Measurements from ENCODE around the gene LRMDA.

LRMDA gene

DNA sequence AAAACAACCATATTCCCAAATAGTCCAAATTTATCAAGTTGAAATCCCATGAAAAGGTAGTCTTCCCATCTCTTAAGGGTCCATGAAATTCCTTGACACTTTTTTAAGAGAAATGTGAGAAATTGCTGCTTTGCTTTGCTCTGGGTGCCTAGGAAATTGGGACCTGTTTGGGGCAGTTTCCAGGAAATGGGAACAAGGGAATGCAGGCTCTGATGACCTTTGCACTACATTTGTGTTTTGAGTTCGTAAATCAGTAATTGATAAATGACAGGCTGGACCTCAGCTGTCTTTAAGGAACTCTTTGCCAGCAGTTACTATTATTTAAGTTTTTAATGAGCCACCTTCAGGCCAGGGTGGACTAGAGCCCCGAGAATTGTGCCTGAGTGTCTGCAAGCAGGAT is 203.5 kb downstream of the LRMDA start:
- DNase-seq (ENCODE audit: low read depth in 2 of 2, low spot score in 1 of 2), result no peak

DNA sequence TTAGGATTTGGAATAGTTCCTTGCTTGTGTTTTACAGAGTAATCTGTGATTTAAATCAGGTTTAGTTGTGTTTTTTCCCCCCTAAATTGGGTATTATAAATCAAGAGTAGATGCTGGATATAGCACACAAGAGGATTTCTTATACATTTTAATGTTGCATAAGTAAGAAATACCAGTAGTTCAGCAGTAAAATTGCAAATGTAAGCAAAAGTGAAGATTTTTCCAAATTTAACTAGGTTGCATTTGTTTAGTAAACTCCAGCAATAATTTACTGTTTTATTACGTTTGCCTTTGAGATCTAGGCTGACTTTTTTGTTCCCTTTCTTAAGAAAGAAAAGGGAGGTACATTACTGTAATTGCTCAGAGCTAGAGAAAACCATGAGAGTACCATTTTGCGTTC is 207.3 kb downstream of the LRMDA start:
- DNase-seq (ENCODE audit: low read depth in 2 of 2, low spot score in 1 of 2), result no peak

DNA sequence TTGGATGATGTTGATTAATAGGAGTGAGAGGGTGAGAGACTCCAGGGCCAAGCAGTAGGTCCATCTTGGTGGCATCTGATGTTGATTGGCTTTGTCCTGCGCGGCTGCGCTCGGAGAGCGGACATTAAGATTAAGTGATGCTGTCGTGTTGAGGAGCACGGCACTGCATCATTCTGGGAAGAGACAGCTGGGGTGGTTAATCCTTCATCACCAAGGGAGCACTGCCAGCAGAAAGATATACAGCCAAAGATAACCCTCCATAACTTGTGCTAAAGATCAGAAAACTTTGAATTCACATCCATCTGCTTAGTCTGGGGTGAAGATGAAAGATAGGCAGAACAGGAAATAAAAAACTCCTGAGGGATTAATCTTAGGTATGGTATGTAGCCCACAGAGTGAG is 208.3 kb downstream of the LRMDA start:
- no peak for DNase-seq (ENCODE audit: low read depth in 2 of 2, low spot score in 1 of 2)

DNA sequence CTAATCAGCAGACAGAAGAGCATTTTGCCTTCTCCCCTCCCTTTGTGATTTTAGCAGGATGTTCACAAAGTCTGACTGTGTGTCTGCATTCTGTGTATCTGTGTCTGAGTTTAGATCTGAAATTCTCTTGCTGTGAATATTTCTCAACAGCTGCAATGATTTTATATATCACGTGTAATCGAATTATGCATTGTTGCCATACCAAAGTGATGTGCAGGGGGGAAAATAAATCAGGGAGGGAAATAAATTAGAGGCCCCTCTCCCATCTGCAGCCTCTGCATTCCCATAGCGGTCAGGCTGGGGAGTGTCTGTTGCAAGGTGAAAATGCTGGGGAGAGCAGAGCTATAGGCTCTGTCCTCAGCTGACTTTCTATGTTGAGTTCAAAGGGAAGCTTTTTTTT is 209.0 kb downstream of the LRMDA start:
- DNase-seq (ENCODE audit: low read depth in 2 of 2, low spot score in 1 of 2), result no peak

DNA sequence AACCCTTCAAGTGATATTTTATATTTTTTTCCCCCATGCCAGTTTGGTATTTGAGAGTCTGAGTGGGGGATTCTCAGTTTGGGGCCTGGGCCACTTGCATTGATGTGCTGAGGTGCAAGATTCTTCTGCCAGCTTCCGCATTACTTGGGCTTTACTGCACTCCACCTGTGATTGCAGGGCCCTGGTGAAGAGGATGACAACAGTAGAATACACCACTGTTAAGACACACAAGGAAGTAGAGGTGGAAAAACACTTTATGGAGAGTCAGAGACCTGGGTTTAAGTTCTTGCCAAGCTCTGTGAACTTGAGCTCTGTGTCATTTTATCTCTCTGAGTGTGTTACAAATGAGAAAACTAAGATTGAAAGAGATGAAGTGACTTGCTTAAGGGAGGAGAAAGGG is 209.4 kb downstream of the LRMDA start:
- DNase-seq (ENCODE audit: low read depth in 2 of 2, low spot score in 1 of 2), result no peak

DNA sequence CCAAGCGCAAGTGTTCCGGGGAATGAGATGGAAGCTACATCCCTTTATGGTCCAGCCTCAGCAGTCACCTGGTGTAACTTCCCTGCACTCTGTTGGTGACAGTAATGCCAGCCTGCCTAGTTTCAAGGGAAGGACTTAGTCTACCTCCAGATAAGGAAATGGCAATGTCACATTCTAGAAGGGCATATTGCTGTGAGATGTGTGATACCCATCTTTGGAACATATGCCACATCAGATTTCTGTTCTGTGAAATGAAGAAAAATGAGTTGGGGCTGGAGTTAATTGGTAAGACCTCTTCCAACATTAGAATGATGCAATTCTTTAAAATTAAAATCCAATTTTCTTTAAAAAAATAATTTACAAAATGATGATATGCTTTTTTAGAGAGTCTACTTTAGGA is 212.0 kb downstream of the LRMDA start:
- DNase-seq (ENCODE audit: low read depth in 2 of 2, low spot score in 1 of 2), result no peak

DNA sequence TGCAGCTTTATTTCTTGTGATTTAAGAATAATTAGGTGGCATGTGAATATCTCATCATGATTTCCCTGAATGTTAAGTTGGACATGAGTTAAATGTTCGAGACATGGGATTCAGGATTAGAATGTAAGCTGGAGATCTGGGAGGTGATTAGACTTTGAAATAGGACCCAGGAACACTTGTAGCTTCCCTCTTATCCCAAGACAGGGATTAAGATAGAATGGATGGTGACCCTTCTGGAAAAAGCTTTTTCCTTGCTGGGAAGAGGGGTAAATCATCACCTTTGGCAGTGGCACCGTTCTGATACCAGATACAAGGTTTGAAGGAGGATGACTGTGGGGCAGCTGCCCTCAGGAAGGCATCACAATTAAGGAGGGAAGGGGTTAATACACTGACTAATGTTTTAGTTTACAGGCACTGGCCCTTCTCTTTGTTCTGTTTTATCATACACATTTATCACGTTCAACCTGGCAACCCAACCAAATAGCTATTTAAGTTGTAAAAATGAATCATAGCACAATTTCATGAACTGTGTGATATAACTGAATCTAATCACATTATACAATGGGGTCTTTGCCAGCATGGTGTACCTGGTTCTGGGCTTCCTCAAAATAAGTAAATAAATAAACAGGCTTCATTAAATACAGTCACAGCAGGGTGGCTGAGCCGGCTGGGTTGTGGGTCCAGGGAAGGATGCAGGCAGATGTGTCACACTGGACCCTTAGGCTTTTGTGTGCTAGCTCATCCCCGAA is 212.7 kb downstream of the LRMDA start:
- DNase-seq (ENCODE audit: low read depth in 2 of 2, low spot score in 1 of 2), result no peak

DNA sequence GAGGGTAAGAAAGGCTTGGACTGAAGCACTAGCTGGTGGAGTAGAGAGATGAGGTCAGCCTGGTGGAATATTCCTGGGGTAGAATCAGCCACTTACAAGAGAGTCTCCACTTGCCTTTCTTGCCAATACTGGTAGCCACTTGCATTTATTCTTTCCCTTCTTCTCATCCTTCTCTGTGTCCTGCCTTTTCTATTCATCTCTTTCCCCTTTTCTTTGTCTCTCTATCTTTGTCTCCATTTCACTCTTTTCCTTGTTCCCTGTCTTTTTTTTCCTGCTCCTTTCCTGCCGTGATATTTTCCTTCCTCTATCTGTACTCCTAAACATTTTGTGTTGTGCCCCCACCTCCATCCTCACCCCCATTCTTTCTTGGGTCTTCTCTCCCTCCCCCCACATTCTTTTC is 214.3 kb downstream of the LRMDA start:
- no peak for DNase-seq (ENCODE audit: low read depth in 2 of 2, low spot score in 1 of 2)

DNA sequence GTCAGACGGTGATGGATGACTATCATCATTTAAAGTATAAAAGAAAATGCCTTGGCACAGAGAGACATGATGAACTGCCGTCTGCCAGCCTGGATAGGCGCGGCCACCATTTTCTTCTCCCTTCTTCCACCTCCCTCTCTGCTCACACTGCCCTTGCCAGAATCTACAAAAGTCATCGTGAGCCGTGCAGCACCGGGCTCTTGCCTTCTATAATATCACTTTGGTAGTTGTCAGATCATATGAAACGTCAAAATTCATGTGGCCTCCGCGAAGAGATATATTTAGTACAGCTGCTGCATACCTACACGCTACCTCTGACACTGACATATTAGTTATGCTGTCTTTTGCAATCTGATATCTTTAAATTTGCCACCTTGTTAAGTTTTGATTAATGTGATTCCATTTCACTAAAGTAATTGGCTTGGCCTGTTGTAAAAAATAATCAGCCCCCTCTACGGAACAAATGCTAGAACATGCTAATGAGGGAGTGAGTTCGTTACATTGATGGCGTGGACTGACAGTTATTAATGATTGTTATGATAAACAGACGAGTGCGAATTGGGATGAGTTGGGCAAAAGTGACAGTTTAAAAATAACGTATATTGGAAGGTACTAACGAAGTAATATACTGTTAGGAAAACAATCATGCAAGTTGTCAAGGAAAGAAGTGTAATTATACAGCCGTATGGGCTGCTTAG is 214.9 kb downstream of the LRMDA start:
- DNase-seq (ENCODE audit: low read depth in 2 of 2, low spot score in 1 of 2), result no peak

DNA sequence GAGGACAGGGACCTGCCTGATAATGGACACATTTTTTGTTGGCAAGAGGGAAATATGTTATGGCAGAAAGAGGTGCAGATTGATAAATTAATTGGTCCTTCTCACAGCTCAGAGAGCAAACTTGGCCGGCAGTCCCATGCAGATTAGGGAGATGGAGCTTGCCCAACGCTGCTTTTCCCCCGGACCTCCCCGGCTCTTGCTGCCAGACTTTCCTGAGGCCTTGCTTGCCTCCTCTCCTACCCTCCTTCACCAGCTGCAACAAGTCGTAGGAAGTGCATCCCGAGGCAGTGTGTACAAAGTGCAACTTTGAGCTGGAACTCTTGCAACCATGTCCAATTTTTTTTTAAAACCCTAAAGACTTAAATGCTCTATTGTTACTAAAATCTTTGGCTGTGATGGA is 215.5 kb downstream of the LRMDA start:
- DNase-seq (ENCODE audit: low read depth in 2 of 2, low spot score in 1 of 2), result no peak

DNA sequence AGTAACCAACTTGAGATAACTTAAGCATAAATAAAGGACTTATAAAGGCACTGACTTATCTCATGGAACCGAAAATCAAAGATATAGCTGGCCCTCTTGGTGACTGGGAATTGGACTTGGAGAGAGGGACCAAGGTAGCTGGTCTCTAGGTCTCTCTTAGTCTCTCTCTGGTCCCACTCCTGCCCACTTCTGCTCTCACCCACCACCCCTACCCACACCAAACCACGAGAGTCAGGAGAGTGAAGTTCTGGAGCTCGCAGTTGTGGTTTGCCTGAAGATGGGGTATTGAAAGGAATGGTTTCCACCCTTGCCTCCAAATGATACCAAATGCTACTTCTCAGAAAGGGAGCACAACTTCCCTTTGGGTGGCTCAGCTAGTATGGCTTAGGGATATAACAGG is 216.3 kb downstream of the LRMDA start:
- no peak for DNase-seq (ENCODE audit: low read depth in 2 of 2, low spot score in 1 of 2)

DNA sequence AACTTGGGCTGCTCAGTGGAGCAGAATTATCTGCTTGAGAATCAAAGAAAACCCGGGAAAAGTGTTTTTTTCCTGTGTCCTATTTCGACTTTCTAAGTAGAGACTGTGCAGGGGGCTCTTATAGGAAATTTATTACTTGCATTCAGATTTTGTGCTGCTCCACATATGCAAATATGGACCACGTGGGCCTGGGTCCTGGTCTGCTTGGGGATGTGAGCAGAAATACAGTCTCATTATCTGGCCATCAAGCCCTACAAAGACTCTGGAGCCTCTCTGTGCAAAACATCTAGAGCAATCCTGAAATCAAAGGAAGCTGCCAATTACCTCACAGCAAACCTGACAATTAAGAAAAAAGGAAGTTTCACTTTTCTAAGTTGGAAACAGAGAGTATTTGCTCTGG is 216.9 kb downstream of the LRMDA start:
- DNase-seq (ENCODE audit: low read depth in 2 of 2, low spot score in 1 of 2), result no peak

DNA sequence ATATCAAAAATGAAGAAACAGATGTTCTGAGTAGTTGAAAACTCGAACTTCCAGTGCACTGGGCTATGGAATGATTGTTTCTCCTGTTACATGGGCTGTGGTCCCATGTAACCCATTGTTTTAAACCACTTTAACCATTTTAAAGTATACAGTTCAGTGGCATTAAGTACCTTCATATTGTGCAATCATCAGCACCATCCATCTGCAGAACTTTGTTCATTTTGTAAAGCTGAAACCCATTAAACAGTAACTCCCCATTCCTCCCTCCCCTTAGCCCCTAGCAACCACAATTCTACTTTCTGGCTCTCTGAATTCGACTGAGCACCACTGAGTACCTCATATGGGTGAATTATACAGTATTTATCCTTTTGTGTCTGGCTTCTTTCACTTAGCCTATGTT is 217.4 kb downstream of the LRMDA start:
- no peak for DNase-seq (ENCODE audit: low read depth in 2 of 2, low spot score in 1 of 2)

DNA sequence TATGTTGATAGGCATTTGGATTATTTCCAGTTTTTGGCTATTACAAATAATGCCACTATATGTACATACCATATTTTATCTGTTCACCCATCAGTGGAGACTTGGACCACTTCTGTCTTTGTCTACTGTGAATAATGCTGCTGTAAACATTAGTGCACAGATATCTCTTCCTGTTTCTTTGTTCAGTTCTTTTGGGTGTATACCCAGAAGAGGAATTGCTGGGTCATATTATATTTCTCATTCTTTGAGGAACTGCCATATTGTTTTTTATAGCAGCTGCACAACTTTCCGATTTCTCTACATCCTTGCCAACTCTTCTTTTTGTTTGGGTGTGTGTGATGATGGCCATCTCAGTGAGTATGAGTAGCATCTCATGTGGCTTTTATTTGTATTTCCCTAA is 218.0 kb downstream of the LRMDA start:
- DNase-seq (ENCODE audit: low read depth in 2 of 2, low spot score in 1 of 2), result no peak

DNA sequence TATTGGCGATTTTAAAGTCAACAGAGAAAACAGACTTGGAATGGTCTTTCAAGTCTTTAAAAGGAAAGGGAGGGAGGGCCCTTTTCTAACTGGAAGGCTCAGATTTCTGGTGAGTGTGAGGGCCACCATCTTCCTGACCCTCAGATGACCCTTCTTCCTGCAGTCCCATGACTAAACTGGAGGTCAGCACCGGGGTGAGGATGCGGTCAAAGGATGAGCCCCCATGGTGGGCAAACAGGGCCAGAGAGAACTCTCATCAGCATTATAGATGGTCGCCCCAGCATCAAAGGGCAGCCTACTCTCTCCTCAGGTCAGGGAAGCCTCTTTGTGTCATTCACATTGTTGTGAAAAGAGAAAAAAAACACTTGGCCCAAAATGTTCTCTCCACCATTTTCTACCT is 219.2 kb downstream of the LRMDA start:
- no peak for DNase-seq (ENCODE audit: low read depth in 2 of 2, low spot score in 1 of 2)

DNA sequence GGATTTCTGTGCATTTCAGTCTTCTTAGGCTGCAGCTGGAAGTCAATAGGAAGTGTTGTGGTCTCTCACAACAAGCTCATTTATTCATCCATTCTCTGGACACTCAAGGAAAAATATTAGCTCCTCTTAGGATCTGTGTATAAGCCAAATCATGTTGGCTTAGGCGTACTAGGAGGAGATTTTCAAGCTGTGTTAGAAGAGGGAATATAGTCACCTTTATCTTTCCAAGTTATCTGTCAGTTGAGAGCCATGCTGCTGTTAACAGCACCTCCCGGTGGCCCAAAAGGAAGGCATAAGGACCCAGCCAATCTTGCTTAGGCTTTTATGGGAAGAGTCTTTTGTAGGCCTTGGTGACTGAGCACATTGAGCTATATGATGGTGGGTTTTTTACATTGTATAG is 220.0 kb downstream of the LRMDA start:
- no peak for DNase-seq (ENCODE audit: low read depth in 2 of 2, low spot score in 1 of 2)

DNA sequence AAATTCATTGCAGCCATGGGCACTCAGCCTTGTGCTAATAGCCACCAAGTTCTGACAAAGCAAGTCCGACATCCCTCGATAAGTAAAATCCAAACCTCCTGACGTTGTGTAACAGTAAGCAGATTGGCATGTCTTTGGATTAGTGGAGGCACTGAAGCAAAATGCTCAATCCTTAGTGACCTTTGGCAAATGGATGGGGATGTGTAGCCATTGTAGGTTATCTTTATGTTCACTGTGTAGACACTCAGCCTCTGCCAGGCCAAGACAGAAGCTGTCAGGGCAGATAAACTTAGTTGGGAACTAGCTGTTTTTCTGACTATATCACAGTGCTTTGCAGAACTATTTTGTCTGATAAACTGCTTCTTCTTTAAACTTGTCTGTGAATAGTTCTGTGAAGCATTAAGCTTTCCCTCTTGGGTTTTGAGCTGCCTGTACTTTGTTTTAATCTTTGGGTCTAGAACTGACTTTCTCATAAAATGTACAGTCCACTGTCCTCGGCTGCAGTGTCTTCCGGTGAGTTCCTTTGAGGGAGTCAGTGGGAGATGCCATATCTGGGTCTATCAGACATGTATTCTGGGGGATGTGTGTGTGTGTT is 220.8 kb downstream of the LRMDA start:
- DNase-seq (ENCODE audit: low read depth in 2 of 2, low spot score in 1 of 2), result no peak

DNA sequence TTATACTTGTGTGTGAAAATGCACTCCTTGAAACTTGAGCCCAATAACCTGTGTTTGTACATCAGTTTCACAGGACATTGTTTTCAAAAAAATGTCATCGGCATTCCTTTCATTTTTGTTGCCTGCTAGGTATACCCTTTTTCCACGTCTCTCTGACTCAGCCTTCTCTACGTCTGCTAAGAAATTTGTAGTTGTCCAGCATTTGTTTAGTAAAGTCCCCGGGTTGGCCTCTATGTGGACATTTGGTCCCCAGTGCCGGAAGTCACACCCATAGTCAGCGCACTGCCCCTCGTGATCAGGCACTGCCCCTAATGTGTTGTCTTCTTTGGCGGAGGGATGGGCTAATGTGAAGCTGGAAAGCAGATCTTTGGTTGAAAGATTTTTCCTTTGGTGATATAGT is 222.3 kb downstream of the LRMDA start:
- no peak for DNase-seq (ENCODE audit: low read depth in 2 of 2, low spot score in 1 of 2)

DNA sequence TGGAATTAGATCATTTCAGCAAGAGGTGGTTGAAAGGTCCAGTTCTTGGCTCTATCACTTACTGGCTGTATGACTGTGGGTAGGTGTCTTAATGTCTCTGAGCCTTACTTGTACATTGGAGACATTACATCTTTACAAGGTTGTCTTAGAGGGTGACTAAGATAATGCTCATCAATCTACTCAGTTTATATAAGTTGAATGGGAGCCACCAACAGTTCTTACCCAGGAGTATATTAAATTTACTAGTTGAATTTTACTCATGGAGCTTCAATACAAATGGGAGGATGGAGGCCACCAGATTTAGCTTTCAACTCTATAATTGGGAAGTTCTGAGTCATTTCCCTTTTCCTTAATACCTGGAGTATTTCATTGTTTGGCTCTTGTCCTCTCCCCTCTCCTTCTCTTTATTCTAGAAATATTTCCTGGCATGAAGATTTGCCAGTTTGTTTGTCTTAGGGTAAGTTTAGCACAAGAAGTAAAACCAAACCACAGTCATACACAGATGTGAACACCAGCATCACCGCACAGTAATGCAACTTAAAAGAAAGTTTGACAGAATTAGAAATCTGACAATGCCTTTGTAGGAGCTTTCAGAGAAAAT is 222.8 kb downstream of the LRMDA start:
- no peak for DNase-seq (ENCODE audit: low read depth in 2 of 2, low spot score in 1 of 2)

DNA sequence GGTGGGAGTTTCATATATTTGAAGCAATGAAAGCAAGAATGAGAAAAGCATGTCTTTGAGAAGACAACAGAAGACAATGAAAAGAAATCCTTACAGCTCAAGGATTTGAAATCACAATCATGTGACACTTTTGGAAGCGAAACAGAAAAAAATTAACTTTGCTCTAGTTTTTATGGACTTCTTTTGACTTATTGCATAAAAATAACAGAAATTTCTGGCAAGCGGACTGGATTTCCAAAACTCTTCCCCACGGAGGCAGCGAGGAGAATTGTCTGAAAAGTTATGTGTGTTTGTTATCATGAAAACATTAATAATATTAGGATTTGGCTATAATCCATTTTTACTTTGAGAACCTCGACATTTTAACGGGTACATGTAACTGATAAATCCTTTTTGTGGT is 223.3 kb downstream of the LRMDA start:
- DNase-seq (ENCODE audit: low read depth in 2 of 2, low spot score in 1 of 2), result no peak

DNA sequence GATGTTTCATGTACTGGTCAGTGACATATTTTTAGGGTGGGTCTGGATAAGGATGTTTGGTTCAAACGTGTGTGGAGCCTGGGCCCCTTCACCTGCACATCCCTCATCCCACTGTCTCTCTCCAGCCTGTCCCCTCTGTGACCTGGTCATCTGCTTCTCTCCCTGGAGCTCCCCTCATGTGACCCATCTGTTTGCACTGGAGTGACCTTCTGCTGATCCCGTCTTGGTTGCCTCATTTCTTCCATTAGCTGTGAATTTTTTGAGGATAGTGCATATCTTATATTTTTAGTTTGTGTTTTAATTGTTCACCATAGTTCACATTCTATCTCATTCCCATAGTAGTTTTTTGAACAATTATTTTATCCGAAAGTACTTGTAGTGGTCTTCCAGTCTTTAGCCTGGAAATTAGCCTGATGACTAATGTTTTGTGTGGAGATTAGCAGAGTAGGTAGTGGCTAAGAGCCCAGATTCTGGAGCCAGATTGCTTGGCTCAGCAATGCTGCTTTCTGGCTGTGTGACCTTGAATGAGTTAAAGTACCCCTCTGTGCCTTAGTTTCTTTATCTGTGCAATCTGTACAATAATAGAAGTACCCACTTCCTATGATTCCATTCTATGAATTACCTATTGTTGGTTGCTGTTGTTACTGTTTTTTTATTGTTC is 224.5 kb downstream of the LRMDA start:
- no peak for DNase-seq (ENCODE audit: low read depth in 2 of 2, low spot score in 1 of 2)

DNA sequence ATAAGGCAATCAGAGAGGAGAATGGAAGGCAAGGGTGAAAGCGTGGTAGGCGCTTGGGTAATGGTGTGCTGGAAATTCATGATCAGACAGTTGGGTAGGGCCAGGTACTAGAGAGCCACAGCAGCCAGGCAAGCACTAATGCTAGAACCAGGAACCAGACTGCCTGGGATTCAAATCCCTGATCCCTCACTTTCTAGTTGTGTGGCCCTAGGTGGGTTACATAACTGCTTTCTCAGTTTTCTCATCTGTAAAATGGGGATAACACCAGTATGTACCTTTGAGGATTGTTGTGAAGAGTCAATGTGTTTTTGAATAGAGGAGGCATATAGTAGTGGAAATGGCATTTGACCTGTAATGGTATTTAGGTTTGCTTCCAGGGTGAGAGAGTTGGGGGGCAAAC is 225.9 kb downstream of the LRMDA start:
- no peak for DNase-seq (ENCODE audit: low read depth in 2 of 2, low spot score in 1 of 2)

Measured in stimulated activated CD8-positive, alpha-beta memory T cell treated with anti-CD3 and anti-CD28 coated beads, Interleukin-4, amount 100 ng/mL, for 4 hours (primary cell).